Activated CD4-positive, CD25-positive, alpha-beta regulatory T cell treated with anti-CD3 and anti-CD28 coated beads, Interleukin-2, amount 50 U/mL, for 72 hours (primary cell): ENCODE measurements around the gene PAOX.
A peak's percentile ranks its signal among the peaks of the same experiment; 100 is the strongest.

ENCODE experiments used
- DNase-seq: peaks from one replicate; pipeline ENCODE4 v3.0.0; 2021

Gene PAOX

GRCh38 chr10:133350283-133350949 is 28.6 kb upstream of the PAOX start:
- DNase-seq, result no peak

GRCh38 chr10:133350950-133351329 is 28.1 kb upstream of the PAOX start:
- DNase-seq, result no peak

- no peak for DNase-seq
Measured at GRCh38 chr10:133351408-133352318, 27.4 kb upstream of the PAOX start.

GRCh38 chr10:133353202-133353959 is 25.7 kb upstream of the PAOX start:
- no peak for DNase-seq

GRCh38 chr10:133353988-133354605 is 25.0 kb upstream of the PAOX start:
- no peak for DNase-seq

GRCh38 chr10:133354672-133355240 is 24.3 kb upstream of the PAOX start:
- DNase-seq, result no peak

GRCh38 chr10:133355266-133355665 is 23.8 kb upstream of the PAOX start:
- no peak for DNase-seq

- DNase-seq, result no peak
Measured at GRCh38 chr10:133355991-133356390, 23.1 kb upstream of the PAOX start.

GRCh38 chr10:133356549-133357284 is 22.3 kb upstream of the PAOX start:
- no peak for DNase-seq

- peak; percentile 76 for DNase-seq
Measured at GRCh38 chr10:133357285-133358161, 21.5 kb upstream of the PAOX start, which contains the start of gene FUOM. Gene FUOM (minus strand): TSS chr10:133358019. CDS start chr10:133358007, 12 bp downstream.

GRCh38 chr10:133358162-133358924 is 20.7 kb upstream of the PAOX start:
- DNase-seq, result no peak

GRCh38 chr10:133358925-133359310 is 20.1 kb upstream of the PAOX start:
- no peak for DNase-seq

- DNase-seq, result no peak
Measured at GRCh38 chr10:133359554-133359971, 19.5 kb upstream of the PAOX start.

GRCh38 chr10:133359972-133360610 is 19.0 kb upstream of the PAOX start:
- DNase-seq, result no peak

GRCh38 chr10:133361227-133361626 is 17.8 kb upstream of the PAOX start:
- no peak for DNase-seq

GRCh38 chr10:133361773-133362441 is 17.2 kb upstream of the PAOX start:
- no peak for DNase-seq

GRCh38 chr10:133362846-133363245 is 16.2 kb upstream of the PAOX start:
- DNase-seq, result no peak

- no peak for DNase-seq
Measured at GRCh38 chr10:133364645-133365431, 14.2 kb upstream of the PAOX start.
